C4-2B (cell line): Measurements from ENCODE around the gene CEP250.

Source experiments
- ZFX ChIP-seq: fragments of 450-650 bp; IDR thresholded peaks from 2 replicates; pipeline ENCODE4 v1.6.1; 2017
- TF ChIP-seq, protein P1 (sequence below): fragments of 450-650 bp; conservative IDR thresholded peaks from 2 replicates; pipeline ENCODE4 v1.5.1; 2017; ENCODE audit warnings: mild to moderate bottlenecking

DNA sequence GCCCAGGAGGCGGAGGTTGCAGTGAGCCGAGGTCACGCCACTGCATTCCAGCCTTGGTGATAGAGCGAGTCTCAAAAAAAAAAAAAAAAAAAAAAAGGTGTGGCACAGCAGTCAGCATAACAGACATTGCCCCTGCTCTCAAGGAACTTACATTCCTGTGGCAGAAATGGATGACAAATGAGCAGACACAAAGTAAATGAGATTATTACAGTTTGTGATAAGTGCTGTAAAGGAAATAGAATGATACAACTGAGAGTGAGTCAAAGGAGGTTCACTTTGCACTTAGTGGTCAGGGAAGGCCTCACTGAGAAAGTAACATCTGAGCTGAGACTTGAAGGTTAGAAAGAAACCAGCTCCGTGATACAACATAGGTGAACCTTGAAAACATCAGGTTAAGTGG lies 36.4 kb downstream of the CEP250 start:
- TF ChIP-seq ZFX: no peak
- TF ChIP-seq, protein P1, sequence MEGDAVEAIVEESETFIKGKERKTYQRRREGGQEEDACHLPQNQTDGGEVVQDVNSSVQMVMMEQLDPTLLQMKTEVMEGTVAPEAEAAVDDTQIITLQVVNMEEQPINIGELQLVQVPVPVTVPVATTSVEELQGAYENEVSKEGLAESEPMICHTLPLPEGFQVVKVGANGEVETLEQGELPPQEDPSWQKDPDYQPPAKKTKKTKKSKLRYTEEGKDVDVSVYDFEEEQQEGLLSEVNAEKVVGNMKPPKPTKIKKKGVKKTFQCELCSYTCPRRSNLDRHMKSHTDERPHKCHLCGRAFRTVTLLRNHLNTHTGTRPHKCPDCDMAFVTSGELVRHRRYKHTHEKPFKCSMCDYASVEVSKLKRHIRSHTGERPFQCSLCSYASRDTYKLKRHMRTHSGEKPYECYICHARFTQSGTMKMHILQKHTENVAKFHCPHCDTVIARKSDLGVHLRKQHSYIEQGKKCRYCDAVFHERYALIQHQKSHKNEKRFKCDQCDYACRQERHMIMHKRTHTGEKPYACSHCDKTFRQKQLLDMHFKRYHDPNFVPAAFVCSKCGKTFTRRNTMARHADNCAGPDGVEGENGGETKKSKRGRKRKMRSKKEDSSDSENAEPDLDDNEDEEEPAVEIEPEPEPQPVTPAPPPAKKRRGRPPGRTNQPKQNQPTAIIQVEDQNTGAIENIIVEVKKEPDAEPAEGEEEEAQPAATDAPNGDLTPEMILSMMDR: no peak
